ACC112 (cell line): ENCODE data around the gene STEAP3.

ENCODE experiments used
- H2AFZ ChIP-seq: fragments of 200-600 bp; sonication (generic); one replicate; pipeline ENCODE4 v1.6.0; 2017; ENCODE audit warnings: antibody characterized with exemption, low read length; ENCODE audit not compliant: unreplicated experiment
- H3K27ac ChIP-seq: fragments of 200-600 bp; sonication (generic); 2 replicates; pipeline ENCODE4 v1.5.1; 2014; ENCODE audit warnings: low read depth, mild to moderate bottlenecking, antibody characterized with exemption, low read length, moderate library complexity
- H3K27me3 ChIP-seq: fragments of 200-600 bp; sonication (generic); 2 replicates; pipeline ENCODE4 v1.6.1; 2014; ENCODE audit warnings: mild to moderate bottlenecking, antibody characterized with exemption, low read length, moderate library complexity, mixed read lengths; ENCODE audit not compliant: insufficient read depth
- H3K36me3 ChIP-seq: fragments of 200-600 bp; sonication (generic); 2 replicates; pipeline ENCODE4 v1.6.1; 2016; ENCODE audit warnings: mild to moderate bottlenecking, antibody characterized with exemption, low read length, moderate library complexity, mixed read lengths; ENCODE audit not compliant: insufficient read depth
- H3K4me1 ChIP-seq: fragments of 200-600 bp; sonication (generic); one replicate; pipeline ENCODE4 v1.6.1; 2016; ENCODE audit warnings: low read length, mixed read lengths; ENCODE audit not compliant: insufficient read depth, unreplicated experiment, control insufficient read depth
- H3K4me3 ChIP-seq: fragments of 200-600 bp; sonication (generic); 2 replicates; pipeline ENCODE4 v1.5.1; 2014; ENCODE audit warnings: mild to moderate bottlenecking, low read depth, low read length
- H3K79me2 ChIP-seq: fragments of 200-600 bp; sonication (generic); one replicate; pipeline ENCODE4 v1.6.0; 2016; ENCODE audit warnings: low read length; ENCODE audit not compliant: control insufficient read depth, unreplicated experiment, insufficient read depth

The STEAP3 gene

GRCh38 chr2:119181391-119181790, 42.2 kb upstream of the STEAP3 start:
- Histone ChIP-seq H3K27me3 (peaks cover 5% of the 10 kb centered on the region; the same call in 1 of the 2 replicates), H3K4me3 (no peak overlapping the region), H2AFZ (no peak overlapping the region), H3K4me1 (peaks cover 8% of the 10 kb centered on the region), H3K27ac (no peak overlapping the region), H3K79me2 (no peaks in the 10 kb centered on the region), H3K36me3 (no peaks in the 10 kb centered on the region)

DNA sequence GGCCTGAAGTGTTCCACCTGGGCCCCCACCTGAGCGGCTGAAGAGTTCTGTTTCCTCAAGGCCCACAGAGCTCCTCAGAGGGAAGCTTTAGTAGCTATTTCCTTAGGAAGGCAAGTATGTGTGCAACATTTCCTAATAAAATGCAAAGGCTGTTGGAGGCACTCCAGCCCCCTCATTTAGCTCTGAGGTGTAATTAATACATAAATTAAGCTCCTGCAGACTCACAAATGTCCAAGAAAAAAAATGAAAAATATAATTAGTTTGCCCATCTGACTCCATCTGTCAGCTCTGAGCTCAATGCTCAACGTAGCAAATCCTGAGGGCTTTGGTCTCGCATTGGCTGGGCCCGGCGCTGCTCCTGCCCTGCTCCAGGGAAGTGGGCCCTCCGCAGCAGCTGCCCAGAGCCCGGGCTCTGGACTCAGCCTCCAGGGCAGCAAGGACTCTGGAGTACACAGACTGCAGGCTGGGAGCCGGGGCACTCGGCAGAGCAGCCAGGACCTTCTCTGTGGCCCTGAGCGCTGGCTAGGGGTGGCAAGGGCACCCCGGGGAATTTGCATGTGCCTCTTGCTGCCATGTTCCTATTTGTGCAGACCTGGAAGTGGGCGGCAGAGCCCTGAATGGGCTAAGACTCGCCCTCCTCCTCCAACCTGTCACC, 41.7 kb upstream of the STEAP3 start:
- Histone ChIP-seq H3K36me3 (no peaks in the 10 kb centered on the region), H3K4me3 (no peak overlapping the region), H3K27me3 (peaks cover 7% of the 10 kb centered on the region; the same call in 1 of the 2 replicates), H3K27ac (no peak overlapping the region), H3K79me2 (no peaks in the 10 kb centered on the region), H2AFZ (no peak overlapping the region), H3K4me1 (peaks cover 8% of the 10 kb centered on the region)

- Histone ChIP-seq H3K27me3 (peaks cover 17% of the 10 kb centered on the region), H2AFZ (no peak overlapping the region), H3K79me2 (no peaks in the 10 kb centered on the region), H3K4me3 (no peak overlapping the region), H3K36me3 (no peaks in the 10 kb centered on the region), H3K27ac (no peak overlapping the region), H3K4me1 (peaks cover 3% of the 10 kb centered on the region)
Observed at GRCh38 chr2:119184512-119184911, 39.1 kb upstream of the STEAP3 start.

- Histone ChIP-seq H3K27ac (no peak overlapping the region), H3K4me3 (no peak overlapping the region), H3K36me3 (no peaks in the 10 kb centered on the region), H3K4me1 (peaks cover 6% of the 10 kb centered on the region), H3K79me2 (no peaks in the 10 kb centered on the region), H2AFZ (no peak overlapping the region), H3K27me3 (peaks cover 17% of the 10 kb centered on the region)
Observed at GRCh38 chr2:119190321-119191111, 33.1 kb upstream of the STEAP3 start.

DNA sequence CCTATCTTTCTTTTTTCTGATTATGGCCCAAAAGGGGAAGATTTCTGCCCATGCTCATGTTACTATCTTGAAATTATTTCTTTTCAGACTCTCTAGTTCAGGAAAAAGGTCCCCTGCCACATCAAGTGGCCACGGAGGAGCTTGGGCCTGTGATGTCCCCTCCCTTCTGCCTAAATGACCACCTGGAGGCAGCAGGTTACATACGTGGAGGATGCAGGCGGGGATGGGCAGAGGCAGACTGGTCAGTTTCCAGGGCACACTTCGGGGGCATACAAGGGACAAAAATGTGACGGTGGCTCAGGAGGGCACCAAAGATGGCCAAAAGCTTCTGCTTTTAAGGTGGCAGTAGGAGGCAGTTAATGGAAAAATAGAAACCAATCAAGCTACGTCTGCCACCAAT, 30.7 kb upstream of the STEAP3 start:
- Histone ChIP-seq H3K27me3 (peaks cover 3% of the 10 kb centered on the region), H3K27ac (no peak overlapping the region), H2AFZ (no peak overlapping the region), H3K36me3 (no peaks in the 10 kb centered on the region), H3K4me3 (no peak overlapping the region), H3K4me1 (peaks cover 13% of the 10 kb centered on the region), H3K79me2 (no peaks in the 10 kb centered on the region)

- no peak overlapping the region for H3K4me3 ChIP-seq
- H3K4me1 ChIP-seq = peaks cover 13% of the 10 kb centered on the region
Observed at GRCh38 chr2:119195001-119195400, 28.6 kb upstream of the STEAP3 start.

DNA sequence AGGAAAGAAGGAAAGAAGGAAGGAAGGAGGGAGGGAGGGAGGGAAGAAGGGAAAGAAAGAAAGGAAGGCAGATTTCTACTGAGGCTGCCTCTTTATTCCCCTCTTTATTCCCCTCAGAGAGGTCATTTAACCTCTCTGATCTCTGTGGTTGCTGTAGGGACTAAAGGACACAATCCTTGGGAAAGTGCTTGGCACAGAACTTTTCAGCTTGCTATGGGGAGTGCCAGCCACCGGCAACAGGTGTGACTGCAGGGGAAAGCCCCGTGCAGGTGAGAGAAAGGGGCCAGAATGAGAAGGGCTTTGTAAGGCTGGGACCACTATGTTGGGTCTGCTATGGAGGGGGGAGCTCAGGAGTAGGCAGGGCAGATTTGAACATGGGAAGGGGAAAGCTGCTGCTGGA, 27.7 kb upstream of the STEAP3 start:
- H3K4me1 ChIP-seq = peaks cover 13% of the 10 kb centered on the region
- H3K27me3 ChIP-seq = peaks cover 4% of the 10 kb centered on the region
- H3K4me3 ChIP-seq = no peak overlapping the region
- H3K79me2 ChIP-seq = no peaks in the 10 kb centered on the region
- H3K27ac ChIP-seq = no peak overlapping the region
- H3K36me3 ChIP-seq = no peaks in the 10 kb centered on the region
- no peak overlapping the region for H2AFZ ChIP-seq

More at GRCh38 chr2:119195001-119195400, 28.6 kb upstream of the STEAP3 start:
- Histone ChIP-seq H3K27ac (no peak overlapping the region), H3K79me2 (no peaks in the 10 kb centered on the region), H3K27me3 (peaks cover 4% of the 10 kb centered on the region), H3K36me3 (no peaks in the 10 kb centered on the region), H2AFZ (no peak overlapping the region)

DNA sequence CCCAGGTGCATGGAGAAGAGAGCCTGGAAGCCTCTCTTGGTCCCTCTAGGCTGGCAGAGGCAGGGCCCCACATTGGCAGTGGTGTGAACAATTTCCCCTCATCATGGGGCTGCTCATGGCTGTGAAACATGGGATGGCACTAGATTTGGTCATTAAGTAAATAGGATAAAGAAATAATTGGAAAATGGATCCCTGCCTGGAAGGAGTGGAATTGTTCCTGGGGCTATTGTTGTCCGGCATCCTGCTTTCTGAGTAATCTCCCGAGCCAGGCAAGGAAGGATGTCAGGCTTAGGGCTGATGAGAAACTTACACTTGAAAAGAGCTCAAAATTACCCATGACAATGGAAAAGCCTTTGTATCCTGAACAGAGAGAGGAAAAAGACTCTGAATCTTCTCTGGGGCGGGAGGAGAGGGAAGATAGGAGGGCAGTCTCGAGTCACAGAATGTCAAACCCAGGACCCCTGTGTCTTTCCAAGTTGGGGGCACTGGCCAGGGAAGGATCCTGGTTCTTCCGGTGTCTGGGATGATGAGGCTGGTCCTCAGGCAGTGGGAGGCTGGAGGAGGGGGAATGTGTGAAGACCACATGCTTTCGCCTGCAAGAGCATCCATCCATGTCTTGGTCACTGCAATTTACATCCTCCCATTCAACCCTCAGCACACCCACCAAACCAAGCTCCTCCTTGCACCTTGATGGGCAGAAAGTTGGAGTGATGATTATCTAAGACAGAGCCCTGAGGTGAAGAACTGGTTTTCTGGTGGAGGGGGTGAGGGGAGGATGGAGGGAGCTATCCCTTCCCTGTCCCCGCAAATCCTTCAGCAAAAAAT, 27.1 kb upstream of the STEAP3 start:
- no peaks in the 10 kb centered on the region for H3K79me2 ChIP-seq
- H3K36me3 ChIP-seq = no peaks in the 10 kb centered on the region
- no peak overlapping the region for H2AFZ ChIP-seq
- H3K27ac ChIP-seq = no peak overlapping the region
- peaks cover 13% of the 10 kb centered on the region for H3K4me1 ChIP-seq
- no peak overlapping the region for H3K4me3 ChIP-seq
- H3K27me3 ChIP-seq = peaks cover 4% of the 10 kb centered on the region

DNA sequence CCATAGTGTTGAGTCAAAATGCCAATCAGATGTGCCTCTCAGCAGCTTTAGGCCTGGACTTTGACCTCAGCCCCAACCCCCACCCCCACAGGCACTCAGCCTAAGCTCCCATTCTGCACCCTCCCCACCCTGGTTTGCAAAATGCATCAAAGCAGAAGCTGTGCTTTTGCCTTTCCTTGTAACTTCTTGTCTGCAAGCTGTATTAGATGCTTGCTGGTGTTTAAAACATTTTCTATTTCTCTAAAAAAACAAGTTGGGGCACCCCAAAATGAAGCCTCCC, 26.6 kb upstream of the STEAP3 start:
- no peak overlapping the region for H2AFZ ChIP-seq
- H3K4me3 ChIP-seq = no peak overlapping the region
- no peaks in the 10 kb centered on the region for H3K36me3 ChIP-seq
- peaks cover 13% of the 10 kb centered on the region for H3K4me1 ChIP-seq
- H3K27me3 ChIP-seq = peaks cover 4% of the 10 kb centered on the region
- no peak overlapping the region for H3K27ac ChIP-seq
- no peaks in the 10 kb centered on the region for H3K79me2 ChIP-seq

DNA sequence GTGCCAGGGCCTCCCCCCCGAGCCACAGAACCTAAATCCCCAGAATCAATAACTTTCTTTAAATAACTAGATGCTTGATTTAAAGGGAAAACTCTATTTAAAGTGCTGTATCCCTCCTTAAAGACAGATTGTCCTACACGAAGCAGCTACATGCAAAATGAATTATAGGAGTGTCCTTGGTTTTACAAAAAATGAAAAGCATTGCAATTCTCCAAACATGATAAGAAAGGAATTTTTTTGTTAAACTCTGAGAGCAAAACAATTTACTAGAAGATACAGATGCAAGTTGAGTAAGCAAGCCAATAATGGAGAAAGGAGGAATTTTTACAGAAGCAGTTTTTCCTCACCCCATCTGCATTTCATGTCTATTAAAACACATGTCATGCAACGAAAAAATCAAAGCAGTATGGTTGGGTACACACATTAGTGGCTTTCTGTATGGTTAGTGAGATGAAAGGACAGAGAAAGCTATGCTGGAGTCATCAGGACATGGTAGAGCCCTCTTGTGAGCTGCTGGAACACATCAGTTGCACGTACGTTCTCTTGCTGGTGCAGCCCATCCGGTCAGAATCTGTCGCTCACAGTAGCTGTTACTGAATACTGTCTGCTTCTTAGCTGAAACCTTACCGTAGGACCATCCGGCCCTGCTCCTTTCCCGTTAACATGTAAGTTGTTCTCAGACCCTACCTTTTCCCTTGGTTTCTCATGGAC, 25.9 kb upstream of the STEAP3 start:
- peaks cover 4% of the 10 kb centered on the region for H3K27me3 ChIP-seq
- no peak overlapping the region for H3K27ac ChIP-seq

More for the DNA sequence above, 25.9 kb upstream of the STEAP3 start:
- Histone ChIP-seq H3K4me3 (no peak overlapping the region), H3K4me1 (peaks cover 13% of the 10 kb centered on the region), H2AFZ (no peak overlapping the region), H3K36me3 (no peaks in the 10 kb centered on the region), H3K79me2 (no peaks in the 10 kb centered on the region)
